Suprapubic skin (tissue), 4 donors: Measurements from ENCODE around the gene MLXIP.

ENCODE experiments used
- POLR2A ChIP-seq, 2 donors: fragments of 450-650 bp; IDR thresholded peaks; one replicate each; pipeline ENCODE4 v1.6.1; 2017; ENCODE audit warnings: antibody characterized with exemption in 2 of 2, mild to moderate bottlenecking in 2 of 2, moderate library complexity in 2 of 2
- POLR2AphosphoS5 ChIP-seq, 3 donors: sonication (generic); formaldehyde crosslinking; IDR thresholded peaks; one replicate each; pipeline ENCODE4 v1.6.1; 2017; ENCODE audit warnings: antibody characterized with exemption in 3 of 3
- TF ChIP-seq, protein P1 (sequence below), 2 donors: fragments of 200-600 bp in 1 of 2; fragments of 450-650 bp in 1 of 2; sonication (generic) in 1 of 2; IDR thresholded peaks; one replicate each; pipeline ENCODE4 v1.5.1; 2016 to 2019; ENCODE audit warnings: antibody characterized with exemption in 2 of 2, mild to moderate bottlenecking in 1 of 2, moderate library complexity in 1 of 2

DNA sequence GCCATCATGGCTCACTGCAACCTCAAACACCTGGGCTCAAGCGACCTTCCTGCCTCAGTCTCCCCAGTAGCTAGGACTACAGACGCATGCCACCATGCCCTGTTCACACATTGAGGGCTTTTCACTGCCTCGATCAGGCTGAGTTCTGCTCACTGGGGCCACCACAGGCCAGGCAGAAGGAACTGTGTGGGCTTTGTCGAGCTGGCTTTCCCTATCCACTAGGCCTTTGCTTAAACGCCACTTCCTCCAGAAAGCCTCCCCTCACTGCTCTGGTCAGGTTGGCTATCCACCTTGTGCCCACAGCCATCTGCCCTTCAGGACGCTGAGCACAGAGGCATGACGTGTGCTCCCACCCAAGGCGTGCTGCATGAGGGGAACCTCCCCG, 45.2 kb downstream of the MLXIP start:
- TF ChIP-seq, protein P1, sequence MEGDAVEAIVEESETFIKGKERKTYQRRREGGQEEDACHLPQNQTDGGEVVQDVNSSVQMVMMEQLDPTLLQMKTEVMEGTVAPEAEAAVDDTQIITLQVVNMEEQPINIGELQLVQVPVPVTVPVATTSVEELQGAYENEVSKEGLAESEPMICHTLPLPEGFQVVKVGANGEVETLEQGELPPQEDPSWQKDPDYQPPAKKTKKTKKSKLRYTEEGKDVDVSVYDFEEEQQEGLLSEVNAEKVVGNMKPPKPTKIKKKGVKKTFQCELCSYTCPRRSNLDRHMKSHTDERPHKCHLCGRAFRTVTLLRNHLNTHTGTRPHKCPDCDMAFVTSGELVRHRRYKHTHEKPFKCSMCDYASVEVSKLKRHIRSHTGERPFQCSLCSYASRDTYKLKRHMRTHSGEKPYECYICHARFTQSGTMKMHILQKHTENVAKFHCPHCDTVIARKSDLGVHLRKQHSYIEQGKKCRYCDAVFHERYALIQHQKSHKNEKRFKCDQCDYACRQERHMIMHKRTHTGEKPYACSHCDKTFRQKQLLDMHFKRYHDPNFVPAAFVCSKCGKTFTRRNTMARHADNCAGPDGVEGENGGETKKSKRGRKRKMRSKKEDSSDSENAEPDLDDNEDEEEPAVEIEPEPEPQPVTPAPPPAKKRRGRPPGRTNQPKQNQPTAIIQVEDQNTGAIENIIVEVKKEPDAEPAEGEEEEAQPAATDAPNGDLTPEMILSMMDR (IDR thresholded peaks at IDR 0.05) = no peak
- TF ChIP-seq POLR2A (IDR thresholded peaks at IDR 0.05) (no peak), POLR2AphosphoS5 (IDR thresholded peaks at IDR 0.05) (no peak)
